ENCODE measurements around the gene BLM.
"Not testable (repeated sequence)": the region's sequence is repeated elsewhere in the genome, so short reads cannot be mapped to it uniquely, and the experiment has no call there.

The BLM gene

GRCh38 chr15:90812958-90813265 is 95.8 kb downstream of the BLM start:
- H3K36me3 Mint-ChIP-seq, result peaks cover 54% of the 10 kb centered on the region
- H3K4me3 Mint-ChIP-seq, result no peak overlapping the region
- H3K4me1 Mint-ChIP-seq, result peaks cover 50% of the 10 kb centered on the region
- H3K27me3 Mint-ChIP-seq, result no peaks in the 10 kb centered on the region
- no peak overlapping the region for H3K27ac Mint-ChIP-seq
- ATAC-seq, result no peak
- H3K9me3 Mint-ChIP-seq, result no peaks in the 10 kb centered on the region

DNA sequence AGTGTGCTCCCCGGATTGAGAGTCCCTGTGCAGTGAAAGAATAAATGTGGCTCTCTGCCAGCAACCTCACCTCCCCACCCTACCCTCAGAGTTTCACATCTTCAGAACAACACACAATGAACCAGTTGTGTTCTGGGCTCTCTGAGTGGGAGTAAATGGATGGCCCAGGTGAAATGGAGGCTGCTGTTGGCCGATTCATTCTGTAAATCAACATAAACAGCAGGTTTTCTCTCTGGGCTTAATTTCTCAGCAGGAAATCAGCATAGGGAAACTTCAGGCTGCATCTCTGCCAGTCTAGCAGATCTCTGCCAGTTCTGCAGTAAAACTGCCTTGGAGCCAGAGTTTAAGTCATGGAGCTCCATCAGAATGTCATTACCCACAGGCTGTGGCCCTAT is 96.6 kb downstream of the BLM start:
- no peaks in the 10 kb centered on the region for H3K9me3 Mint-ChIP-seq
- H3K4me3 Mint-ChIP-seq, result no peak overlapping the region
- H3K36me3 Mint-ChIP-seq, result peaks cover 54% of the 10 kb centered on the region
- H3K27ac Mint-ChIP-seq, result peak overlapping the region; percentile 21
- no peak for ATAC-seq
- H3K4me1 Mint-ChIP-seq, result peaks cover 50% of the 10 kb centered on the region
- no peaks in the 10 kb centered on the region for H3K27me3 Mint-ChIP-seq

DNA sequence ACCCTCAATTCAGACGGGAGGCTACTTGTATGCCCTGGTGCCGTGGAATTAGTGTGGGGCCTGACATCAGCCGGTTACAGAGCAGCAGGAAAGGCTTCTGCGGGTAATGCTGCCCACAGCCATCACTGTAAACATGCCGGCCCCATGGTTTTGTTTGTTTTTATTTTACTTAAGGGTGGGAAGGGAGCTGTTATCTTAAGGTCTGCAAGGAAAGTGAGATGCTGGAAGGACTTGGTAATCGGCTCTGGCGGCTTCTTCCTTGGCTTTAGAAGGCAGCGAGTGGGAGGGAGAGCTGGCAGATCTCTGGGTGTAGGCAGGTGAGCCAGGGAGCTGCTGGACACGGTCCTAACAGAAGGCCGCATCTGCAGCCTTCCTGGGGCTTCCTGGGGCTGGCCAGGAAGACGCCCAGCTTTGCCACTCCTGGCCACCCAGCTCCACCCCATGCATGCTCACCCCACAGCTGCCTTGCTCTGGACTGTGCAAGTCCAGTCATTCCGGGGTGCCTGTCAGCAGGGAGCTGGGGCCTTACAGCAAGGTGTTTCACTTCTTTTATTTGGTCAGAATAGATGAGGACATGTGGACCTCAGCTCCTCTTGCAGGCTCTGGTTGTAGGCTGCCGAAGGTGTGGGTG is 97.2 kb downstream of the BLM start:
- peaks cover 50% of the 10 kb centered on the region for H3K4me1 Mint-ChIP-seq
- H3K9me3 Mint-ChIP-seq, result no peaks in the 10 kb centered on the region
- H3K36me3 Mint-ChIP-seq, result peaks cover 54% of the 10 kb centered on the region
- no peak for ATAC-seq
- H3K27me3 Mint-ChIP-seq, result no peaks in the 10 kb centered on the region
- H3K4me3 Mint-ChIP-seq, result no peak overlapping the region
- peak overlapping the region; percentile 21 for H3K27ac Mint-ChIP-seq

DNA sequence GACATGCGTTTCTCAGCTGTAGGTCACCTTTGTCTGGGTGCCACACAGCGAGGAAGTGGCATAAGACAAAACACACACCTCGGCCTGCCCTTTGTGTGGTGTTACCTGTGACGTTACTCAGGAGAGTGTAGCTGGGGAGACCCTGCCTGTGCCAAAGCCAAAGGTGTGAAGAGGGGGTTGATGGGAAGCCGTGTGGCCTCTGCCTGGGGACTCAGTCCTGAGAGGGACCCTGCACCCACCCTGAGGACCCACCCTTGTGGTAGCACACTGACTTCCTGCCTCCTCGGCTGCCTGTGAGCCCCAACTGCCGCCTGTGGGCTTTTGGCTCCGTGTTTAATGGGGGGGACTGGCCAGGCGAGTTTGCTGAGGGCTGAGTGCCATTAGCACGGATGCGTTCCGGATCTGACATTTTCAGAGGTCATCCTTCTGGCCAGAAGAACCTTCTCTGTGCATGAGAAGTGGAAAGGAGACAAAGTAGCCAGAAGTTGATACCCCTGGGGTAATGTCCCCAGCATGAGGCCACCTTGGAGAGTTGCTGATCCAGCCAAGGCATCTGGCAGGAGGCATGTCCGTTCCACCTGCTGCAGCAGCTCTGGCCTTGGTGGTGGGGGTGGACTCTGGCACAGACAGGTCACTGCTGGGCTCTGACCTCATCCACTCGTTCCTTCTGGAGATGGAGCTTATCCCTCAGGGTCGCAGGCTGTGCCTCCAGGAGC is 99.4 kb downstream of the BLM start:
- Mint-ChIP-seq H3K4me1 (peaks cover 44% of the 10 kb centered on the region), H3K27me3 (no peaks in the 10 kb centered on the region), H3K27ac (no peak overlapping the region), H3K36me3 (peaks cover 36% of the 10 kb centered on the region), H3K9me3 (no peaks in the 10 kb centered on the region), H3K4me3 (no peak overlapping the region)
- no peak for ATAC-seq

DNA sequence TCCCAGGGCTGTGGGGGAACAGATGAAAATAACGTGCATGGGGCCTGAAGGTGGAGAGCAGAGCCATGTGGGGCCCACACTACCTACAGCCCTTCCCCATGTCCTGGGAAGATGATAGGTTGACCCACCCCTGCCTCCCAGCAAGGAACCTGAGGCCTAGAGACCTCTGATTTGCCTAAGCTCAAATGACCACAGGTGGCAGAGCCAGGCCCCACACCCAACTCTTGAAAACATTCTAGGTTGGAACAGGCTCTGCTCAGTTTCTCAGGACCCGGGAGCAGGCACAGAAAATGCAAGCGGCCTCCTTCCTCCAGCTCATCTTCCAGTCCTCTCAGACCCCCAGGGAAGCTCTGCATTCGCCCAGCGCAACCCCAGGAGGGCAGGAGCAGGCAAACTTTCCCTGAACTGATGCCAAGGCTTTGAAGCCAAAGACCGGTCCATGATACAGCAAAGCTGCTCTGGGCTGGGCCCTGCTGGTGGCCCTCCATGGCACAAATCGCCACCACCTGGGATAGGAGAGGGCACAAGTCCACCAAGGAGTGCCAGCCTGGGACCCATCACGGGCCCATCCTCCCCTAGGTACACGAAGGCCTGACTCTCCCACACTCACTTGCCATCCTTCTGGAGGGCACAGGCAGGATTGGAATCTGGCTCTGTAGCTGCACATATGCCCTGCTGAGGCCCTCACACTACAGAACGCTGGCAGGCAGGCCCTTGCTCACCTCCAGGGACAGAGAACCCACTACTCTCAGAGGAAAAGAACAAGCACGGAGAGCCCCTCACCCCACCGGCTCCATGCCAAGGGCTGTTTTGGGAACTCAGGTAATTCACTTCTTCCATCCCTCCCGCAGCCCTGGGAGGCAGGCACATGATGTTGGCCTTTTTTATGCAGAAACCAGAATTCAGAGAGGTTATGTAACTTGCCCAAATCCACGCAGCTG is 100.2 kb downstream of the BLM start:
- H3K27me3 Mint-ChIP-seq, result no peaks in the 10 kb centered on the region
- H3K9me3 Mint-ChIP-seq, result no peaks in the 10 kb centered on the region
- H3K36me3 Mint-ChIP-seq, result peaks cover 28% of the 10 kb centered on the region
- no peak for ATAC-seq
- H3K27ac Mint-ChIP-seq, result peak overlapping the region; percentile 77
- H3K4me1 Mint-ChIP-seq, result peaks cover 44% of the 10 kb centered on the region
- no peak overlapping the region for H3K4me3 Mint-ChIP-seq

- Mint-ChIP-seq H3K4me1 (peaks cover 46% of the 10 kb centered on the region), H3K27ac (peak overlapping the region; percentile 77), H3K36me3 (peaks cover 19% of the 10 kb centered on the region)
Measured at GRCh38 chr15:90818251-90819210, 101.4 kb downstream of the BLM start.

DNA sequence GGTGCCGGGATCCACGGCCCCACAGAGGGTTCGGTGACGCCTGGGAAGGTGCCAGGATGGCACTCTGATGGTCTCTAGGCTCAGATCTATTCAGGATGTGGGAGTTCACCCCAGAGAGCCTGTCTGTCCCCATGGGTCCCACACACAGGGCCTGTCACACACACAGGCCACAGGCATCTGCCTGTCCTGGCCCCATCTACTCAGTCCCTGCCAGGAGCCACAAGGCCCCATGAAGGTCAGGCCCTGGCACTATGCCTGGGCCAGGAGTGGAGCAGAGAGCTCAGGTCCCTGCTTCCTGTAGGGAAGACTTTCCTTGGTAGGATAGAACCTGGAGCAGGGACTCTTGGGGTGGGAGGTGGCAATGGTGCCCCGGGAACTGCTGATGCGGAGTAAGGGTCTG is 102.2 kb downstream of the BLM start:
- Mint-ChIP-seq H3K9me3 (no peaks in the 10 kb centered on the region), H3K4me3 (no peak overlapping the region), H3K4me1 (peaks cover 49% of the 10 kb centered on the region), H3K36me3 (peaks cover 13% of the 10 kb centered on the region), H3K27me3 (no peaks in the 10 kb centered on the region), H3K27ac (peak overlapping the region; percentile 77)
- ATAC-seq, result no peak

More at GRCh38 chr15:90818251-90819210, 101.4 kb downstream of the BLM start:
- Mint-ChIP-seq H3K4me3 (peak overlapping the region; percentile 56), H3K27me3 (no peaks in the 10 kb centered on the region), H3K9me3 (no peaks in the 10 kb centered on the region)
- ATAC-seq, result peak; percentile 96

- peak overlapping the region; percentile 77 for H3K27ac Mint-ChIP-seq
- H3K27me3 Mint-ChIP-seq, result no peaks in the 10 kb centered on the region
- H3K9me3 Mint-ChIP-seq, result no peaks in the 10 kb centered on the region
- peaks cover 8% of the 10 kb centered on the region for H3K36me3 Mint-ChIP-seq
- no peak overlapping the region for H3K4me3 Mint-ChIP-seq
- ATAC-seq, result no peak
- peaks cover 49% of the 10 kb centered on the region for H3K4me1 Mint-ChIP-seq
Measured at GRCh38 chr15:90819850-90820249, 102.7 kb downstream of the BLM start.

DNA sequence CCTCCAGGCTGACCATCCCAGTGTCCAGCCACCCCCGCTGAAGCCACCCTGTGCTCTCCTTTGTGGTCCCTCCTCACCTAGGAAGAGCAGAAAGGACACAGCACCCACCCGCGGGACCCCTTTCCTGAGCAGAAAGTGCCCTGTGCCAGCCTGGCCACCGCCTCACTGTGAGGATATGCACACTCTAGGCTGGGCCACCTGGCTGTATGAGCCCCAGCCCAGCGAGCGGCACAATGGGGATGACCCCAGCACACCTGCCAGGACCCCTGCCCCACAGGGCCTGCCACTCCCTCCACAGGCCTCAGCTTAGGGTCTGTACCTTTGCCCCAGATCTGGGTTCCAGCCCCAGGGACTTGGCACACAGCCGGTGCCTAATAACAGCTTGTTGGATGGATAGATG is 103.3 kb downstream of the BLM start:
- Mint-ChIP-seq H3K9me3 (no peaks in the 10 kb centered on the region), H3K4me1 (peaks cover 48% of the 10 kb centered on the region), H3K4me3 (no peak overlapping the region), H3K27ac (peak overlapping the region; percentile 77), H3K36me3 (peaks cover 2% of the 10 kb centered on the region), H3K27me3 (no peaks in the 10 kb centered on the region)
- no peak for ATAC-seq

- H3K4me1 Mint-ChIP-seq, result peaks cover 46% of the 10 kb centered on the region
- H3K4me3 Mint-ChIP-seq, result no peak overlapping the region
- no peaks in the 10 kb centered on the region for H3K27me3 Mint-ChIP-seq
- ATAC-seq, result no peak
- H3K36me3 Mint-ChIP-seq, result no peaks in the 10 kb centered on the region
- peak overlapping the region; percentile 60 for H3K27ac Mint-ChIP-seq
- no peaks in the 10 kb centered on the region for H3K9me3 Mint-ChIP-seq
Measured at GRCh38 chr15:90822204-90822955, 105.2 kb downstream of the BLM start.

GRCh38 chr15:90823455-90823974 is 106.4 kb downstream of the BLM start:
- Mint-ChIP-seq H3K4me1 (peaks cover 34% of the 10 kb centered on the region), H3K4me3 (no peak overlapping the region), H3K27ac (no peak overlapping the region), H3K9me3 (no peaks in the 10 kb centered on the region), H3K36me3 (no peaks in the 10 kb centered on the region), H3K27me3 (no peaks in the 10 kb centered on the region)
- ATAC-seq, result no peak

DNA sequence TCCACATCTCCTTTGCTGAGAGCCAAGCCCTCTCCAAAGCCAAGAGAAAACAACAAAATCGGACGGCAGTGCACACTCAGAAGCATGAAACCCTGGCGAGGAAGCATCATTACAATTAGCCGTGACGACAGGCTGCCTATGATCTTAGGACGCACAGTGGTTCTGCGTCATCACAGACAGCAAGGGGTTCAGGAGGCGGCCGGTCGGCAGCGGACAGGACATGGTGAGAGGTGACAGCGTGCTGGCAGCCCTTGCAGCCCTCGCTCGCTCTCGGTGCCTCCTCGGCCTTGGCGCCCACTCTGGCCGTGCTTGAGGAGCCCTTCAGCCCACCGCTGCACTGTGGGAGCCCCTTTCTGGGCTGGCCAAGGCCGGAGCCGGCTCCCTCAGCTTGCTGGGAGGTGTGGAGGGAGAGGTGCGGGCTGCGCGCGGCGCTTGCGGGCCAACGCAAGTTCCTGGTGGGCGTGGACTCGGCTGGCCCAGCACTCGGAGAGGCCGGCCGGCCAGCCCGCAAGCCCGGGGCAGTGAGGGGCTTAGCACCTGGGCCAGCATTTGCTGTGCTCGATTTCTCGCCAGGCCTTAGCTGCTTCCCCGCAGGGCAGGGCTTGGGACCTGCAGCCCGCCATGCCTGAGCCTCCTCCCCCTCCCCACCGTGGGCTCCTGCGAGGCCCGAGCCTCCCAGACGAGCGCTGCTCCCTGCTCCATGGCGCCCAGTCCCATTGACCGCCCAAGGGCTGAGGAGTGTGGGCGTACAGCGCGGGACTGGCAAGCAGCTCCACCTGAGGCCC is 108.2 kb downstream of the BLM start:
- not testable (repeated sequence) for H3K36me3 Mint-ChIP-seq, H3K27me3 Mint-ChIP-seq, H3K4me3 Mint-ChIP-seq, ATAC-seq, H3K9me3 Mint-ChIP-seq
- peaks cover 31% of the 10 kb centered on the region for H3K4me1 Mint-ChIP-seq
- peak overlapping the region; percentile 48 for H3K27ac Mint-ChIP-seq

GRCh38 chr15:90826206-90826885 is 109.2 kb downstream of the BLM start:
- not testable (repeated sequence) for H3K4me3 Mint-ChIP-seq, H3K9me3 Mint-ChIP-seq, ATAC-seq, H3K36me3 Mint-ChIP-seq
- Mint-ChIP-seq H3K27me3 (peaks cover 12% of the 10 kb centered on the region), H3K4me1 (peaks cover 39% of the 10 kb centered on the region), H3K27ac (peak overlapping the region; percentile 48)
